ENCODE measurements around the gene CHMP4B.

The CHMP4B gene

GRCh38 chr20:33866398-33867100, 55.4 kb downstream of the CHMP4B start:
- no peak for DNase-seq

GRCh38 chr20:33868042-33868441, 56.9 kb downstream of the CHMP4B start:
- DNase-seq: no peak

DNA sequence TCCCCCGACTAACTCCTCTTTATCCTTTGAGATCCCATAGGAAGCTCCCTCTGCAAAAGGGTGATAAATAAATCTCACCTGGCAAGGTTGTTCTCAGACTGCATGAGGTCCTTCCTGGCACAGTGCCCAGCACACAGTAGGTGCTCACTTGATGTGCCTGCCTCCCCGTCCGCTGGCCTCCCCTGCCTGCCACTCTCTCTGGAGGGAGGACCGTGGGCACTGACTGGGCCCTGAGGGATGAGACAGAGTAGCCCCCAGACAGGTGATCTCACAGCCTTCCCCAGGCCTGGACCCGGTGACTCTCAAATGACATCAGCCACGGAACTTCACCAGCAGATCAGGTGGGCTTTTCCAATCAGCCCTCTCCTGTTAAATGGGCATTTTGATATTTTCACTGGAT, 57.4 kb downstream of the CHMP4B start:
- no peak for DNase-seq

DNA sequence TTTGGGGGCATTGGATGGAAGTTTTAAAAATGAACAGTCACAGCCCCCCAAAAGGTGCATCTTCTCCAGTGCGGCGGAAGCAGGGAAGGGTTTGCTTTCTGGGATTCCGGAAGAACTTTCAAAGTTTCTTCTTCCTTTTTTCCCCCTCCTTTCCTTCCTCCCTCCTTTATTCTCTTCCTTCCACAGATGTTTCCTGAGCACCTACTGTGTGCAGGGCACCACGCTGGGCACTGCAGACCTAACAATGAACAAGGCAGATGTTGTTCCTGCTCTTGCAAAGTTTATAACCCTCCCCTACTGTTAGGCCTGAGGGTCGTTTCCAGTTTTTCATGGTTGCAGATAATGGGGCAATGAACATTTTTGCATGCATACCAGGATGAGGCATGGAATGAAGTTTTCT, 58.1 kb downstream of the CHMP4B start:
- no peak for DNase-seq

DNA sequence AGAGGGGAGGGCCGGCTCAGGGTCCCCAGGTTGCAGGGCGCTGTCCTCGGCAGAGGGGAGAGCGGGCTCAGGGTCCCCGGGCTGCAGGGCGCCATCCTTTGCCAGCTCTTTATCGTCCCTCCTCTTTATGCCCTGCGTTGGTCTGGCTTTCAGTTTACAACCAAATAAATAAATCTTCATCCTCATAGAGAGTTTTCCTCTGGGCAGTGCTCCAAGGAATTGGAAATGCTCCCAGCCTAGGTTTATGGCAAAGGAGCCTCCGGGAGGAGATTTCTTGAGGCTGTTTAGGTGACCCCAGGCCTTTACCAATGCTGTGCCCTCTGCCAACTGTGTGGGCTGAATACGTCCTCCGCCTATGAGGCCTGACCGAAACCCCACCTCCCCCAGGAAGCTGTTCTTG, 60.2 kb downstream of the CHMP4B start:
- no peak for DNase-seq

- no peak for DNase-seq
Observed at GRCh38 chr20:33874129-33874528, 63.0 kb downstream of the CHMP4B start.

DNA sequence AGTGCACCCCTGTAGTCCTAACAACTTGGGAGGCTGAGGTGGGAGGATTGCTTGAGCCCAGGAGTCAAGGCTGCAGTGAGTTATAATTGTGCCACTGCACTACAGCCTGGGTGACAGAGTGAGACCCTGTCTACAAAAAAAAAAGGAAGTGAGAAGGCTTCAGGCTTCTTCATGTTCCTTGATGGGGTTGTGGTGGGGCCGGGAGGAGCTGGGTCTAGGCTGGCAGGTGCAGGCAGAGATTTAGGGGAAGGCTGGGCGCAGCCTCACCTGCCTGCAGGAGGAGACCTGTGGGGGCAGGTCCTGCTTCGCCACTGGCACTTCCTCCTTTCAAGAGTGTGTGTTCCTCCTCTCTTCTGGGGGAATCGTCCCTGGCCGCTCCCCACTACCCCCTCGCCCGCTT, 63.9 kb downstream of the CHMP4B start:
- DNase-seq: no peak

- DNase-seq: no peak
Observed at GRCh38 chr20:33875534-33876026, 64.4 kb downstream of the CHMP4B start.

DNA sequence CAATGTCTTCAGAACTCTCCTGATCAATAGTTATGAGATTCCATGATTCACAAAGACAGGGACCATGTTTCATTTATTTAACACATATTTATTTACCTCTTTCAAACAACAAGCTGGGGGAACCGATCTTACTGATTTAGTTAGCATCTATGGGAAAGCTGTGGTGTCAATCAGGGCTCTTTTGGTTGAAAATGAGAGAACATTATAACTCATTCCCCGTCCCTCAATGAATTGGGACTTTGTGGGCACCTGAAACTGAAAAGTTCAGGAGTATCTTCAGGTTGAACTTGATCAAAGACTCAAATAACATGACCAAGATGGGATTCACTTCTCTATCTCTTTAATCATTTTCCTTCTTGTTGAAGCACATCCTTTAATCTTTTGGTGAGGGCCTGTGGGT, 67.4 kb downstream of the CHMP4B start:
- DNase-seq: no peak

- DNase-seq: no peak
Observed at GRCh38 chr20:33880396-33880795, 69.2 kb downstream of the CHMP4B start.

DNA sequence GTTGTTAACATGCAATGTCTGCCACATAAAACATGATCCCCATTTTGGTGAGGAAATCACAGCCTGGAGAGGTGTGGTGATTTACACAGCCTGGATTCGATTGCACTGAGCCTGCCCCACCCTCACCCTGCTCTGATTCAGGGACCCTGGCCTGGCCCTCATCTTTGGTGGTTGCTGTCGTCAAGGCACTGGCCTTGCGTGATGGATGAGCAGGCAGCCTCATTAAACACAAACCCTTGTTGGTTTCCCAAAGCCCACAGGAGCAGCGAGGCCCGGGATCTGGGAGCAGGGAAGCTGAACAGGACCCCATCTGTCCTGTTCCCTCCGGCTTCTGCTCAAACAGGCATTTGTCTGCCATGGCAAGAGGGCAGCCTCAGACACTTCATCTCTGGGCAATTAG, 70.8 kb downstream of the CHMP4B start:
- no peak for DNase-seq

DNA sequence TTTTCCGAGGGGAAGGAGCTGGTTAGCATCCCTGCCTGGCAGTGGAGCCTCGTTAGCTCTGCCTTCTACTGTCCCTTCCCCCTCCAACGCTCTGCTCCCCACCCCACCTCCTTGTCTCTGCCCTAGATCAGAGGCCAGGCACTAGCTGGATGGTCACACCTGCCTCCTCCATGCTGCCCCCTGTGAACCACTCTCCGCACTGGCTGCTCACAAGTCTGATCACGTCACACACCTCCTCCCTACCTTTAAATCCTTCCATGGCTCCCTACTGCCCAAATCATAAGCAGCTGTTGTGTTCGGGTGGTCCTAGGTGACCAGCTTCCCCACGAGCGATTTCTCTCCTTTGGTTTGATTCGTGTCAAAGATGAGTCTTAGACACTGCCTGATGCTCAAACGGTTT, 71.3 kb downstream of the CHMP4B start:
- DNase-seq: no peak

- no peak for DNase-seq
Observed at GRCh38 chr20:33883164-33883563, 72.0 kb downstream of the CHMP4B start.

DNA sequence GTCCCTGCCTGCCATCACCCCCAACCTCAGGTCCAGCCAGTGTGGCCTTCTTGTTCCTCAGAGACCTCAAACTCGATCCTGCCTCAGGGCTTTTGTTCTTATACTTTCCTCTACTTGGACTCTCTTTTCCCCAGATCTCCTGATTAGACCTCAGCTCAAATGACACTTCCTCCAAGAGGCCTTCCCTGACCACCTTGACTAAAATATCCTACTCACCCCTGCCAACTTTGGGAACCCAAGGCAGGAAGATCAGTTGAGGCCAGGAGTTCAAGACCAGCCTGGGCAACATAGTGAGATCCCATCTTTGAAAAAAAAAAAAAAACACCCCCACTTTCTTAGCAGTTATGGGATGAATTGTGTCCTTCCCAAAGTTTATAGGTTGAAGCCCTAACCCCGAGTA, 73.5 kb downstream of the CHMP4B start:
- DNase-seq: no peak

DNA sequence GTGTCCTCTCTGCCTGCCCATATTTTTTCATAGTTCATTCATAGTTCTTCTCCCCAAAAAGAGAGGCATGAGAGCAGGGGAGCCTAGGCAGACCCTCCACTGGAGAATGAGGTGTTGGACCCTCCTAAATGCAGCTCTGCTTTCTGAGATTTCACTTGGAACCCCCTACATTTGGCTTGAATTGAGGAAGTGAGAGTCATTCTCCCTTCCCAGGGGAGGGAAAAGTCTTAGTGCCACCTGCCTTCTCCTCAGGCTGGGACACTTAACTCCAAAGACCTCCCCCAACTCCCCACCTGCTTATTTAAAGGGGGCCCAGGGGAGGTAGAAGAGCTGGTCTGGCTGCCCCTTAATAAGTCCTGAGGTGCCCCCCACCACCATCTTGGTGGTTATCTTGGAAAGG, 78.2 kb downstream of the CHMP4B start:
- no peak for DNase-seq

GRCh38 chr20:33890557-33890956, 79.4 kb downstream of the CHMP4B start:
- no peak for DNase-seq

GRCh38 chr20:33893314-33893713, 82.2 kb downstream of the CHMP4B start:
- no peak for DNase-seq

DNA sequence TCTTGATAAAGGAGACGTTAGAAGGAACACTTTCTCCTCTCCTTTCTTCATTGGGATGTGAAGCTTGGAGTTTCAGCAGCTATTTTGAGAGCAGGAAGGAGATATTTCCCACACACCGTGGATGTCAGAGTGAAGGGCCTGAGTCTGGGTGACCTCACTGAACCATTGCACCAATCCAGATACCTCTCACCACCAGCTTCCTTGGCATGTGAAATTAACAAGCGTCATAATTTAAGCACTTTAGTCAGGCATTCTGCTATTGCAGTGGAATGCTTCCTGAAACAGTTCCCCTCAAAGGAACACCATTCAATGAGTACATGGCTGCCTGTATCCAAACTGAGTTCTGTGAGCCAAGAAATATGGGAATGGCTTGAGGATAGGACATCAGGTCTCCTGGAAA, 83.7 kb downstream of the CHMP4B start:
- DNase-seq: no peak

GRCh38 chr20:33896509-33896908, 85.4 kb downstream of the CHMP4B start:
- no peak for DNase-seq

DNA sequence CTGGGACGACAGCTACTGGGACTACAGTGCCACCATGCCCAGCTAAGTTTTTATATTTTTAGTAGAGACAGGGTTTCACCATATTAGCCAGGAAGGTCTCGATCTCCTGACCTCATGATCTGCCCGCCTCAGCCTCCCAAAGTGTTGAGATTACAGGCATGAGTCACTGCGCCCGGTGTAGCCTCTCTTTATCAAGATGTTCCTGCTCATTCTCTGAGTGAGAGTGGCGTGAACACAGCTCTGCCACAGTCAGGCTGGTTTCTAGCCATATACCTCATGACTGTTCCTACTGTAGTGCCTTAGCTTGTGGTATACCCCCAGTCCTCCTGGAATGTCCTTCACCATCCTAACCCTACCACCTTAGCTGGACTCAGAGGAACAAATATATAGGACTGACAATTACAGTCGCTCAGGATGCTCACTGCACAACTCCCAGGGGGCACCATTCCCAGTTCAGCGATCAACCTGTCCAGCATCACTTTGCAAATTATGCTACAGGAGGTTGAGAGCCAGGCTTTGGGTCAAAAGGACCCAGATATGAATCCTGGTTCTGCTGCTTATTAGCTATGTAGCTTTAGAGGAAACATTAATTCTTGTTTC, 86.3 kb downstream of the CHMP4B start:
- no peak for DNase-seq

DNA sequence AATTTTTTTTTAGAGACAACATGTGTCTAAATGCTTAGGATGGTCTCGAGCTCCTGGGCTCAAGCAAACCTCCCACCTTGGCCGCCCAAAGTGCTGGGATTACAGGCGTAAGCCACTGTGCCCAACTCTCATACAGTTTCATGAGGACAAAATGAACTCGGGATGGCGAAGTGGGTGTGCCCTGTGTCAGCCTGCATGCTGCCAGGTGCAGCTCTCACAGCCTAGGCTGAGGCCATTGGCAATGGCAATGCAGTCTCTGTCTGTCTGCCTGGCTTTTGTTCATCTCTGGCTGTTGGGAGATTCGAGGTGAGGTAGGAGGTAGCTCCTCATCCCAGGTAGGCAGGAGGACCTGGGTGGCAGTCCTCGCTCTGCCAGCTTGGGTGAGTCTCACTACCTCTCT, 88.0 kb downstream of the CHMP4B start:
- DNase-seq: no peak

DNA sequence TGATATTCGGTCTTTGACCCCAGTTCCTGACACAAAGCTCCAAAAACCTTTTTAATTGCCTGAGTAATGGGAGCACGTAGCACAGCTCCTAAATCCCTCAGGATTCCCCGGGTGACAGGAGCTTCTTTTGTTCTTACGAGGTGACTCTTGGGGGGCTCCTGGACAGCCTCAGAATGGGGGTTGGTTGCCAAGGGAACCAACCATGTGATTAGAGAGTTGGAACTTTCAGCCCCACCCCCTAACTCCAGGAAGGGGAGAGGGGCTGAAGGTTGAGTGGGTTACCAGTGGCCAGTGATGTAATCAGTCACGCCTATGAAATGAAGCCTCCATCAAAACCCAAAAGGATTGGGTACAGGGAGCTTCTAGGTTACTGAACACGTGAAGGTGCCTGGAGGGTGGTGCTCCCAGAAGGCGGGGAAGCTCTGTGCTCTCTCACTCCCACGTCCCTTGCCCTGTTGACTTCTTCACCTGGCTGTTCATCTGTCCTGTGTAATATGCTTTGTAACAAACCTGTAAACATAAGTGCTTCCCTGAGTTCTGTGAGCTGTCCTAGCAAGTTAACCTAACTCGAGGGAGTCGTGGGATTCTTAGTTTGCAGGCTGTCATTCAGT, 89.5 kb downstream of the CHMP4B start:
- DNase-seq: no peak

DNA sequence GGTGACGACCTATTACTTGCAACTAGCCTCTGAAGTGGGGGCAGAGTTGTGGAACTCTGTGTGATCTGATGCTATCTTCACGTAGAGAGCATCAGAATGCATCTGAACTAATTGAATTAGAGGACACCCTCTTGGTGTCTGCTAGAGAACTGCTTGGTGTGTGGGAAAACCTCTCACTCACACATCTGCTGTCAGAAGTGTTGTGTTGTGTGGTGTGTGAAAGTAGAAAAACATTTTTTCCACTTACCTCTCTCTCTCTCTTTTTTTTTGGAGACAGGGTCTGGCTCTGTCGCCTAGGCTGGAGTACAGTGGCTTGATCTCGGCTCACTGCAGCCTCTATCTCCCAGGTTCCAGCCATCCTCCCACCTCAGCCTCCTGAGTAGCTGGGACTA, 90.0 kb downstream of the CHMP4B start:
- no peak for DNase-seq

DNA sequence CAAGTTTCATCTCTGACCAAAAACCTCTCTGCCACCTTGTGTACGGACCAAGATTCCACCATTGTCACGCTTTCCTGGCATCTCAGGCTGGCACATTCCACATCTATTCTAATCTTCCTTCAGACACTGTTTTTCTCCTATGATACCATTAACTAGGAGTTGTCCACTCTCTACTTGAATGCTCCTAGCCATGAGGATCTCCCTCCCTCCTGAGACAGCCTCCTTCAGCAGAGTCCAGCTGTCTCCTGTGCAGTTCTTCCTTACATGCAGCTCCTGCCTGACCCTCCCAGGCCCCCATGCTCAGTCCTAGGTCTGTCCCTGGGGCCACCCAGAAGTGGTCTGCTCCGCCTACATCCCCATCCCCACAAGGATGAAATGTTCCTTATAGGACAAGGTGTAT, 90.9 kb downstream of the CHMP4B start:
- DNase-seq: no peak

Measured in SIG-M5 (cell line).